ENCODE data around the gene SNED1. TPM values are rescaled to one million over a fixed set of nuclear protein-coding genes. Genes with fewer than 3 reads are reported as not detected.

Gene SNED1
- total RNA-seq, 1 experiment from 2014 or later = 2.8 TPM

DNA sequence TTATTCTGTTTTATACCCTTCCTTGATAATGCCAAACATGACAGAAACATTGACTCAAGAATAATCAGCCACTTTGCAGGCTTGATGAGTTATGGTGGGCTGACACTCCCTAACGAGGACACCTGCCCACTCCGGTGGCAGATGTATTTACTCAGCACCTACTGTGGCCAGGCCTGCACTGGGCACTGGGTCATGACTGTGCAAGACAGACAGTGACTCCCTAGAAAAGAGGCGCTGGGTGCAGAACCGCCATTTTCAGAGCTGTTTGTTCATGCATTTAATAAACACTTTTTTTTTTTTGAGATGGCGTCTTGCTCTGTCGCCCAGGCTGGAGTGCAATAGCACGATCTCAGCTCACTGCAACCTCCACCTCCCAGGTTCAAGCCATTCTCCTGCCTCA, 32.5 kb downstream of the SNED1 start:
- Histone ChIP-seq H3K27me3 (ENCODE audit: insufficient read depth, low read depth) (0 out of 2 replicates have a peak, but pooled peaks cover 4% of the 10 kb centered on the region), H3K9me3 (ENCODE audit: insufficient read depth, low read depth) (peaks cover 11% of the 10 kb centered on the region; the same call in 1 of the 2 replicates), H3K4me2 (no peak overlapping the region), H3K4me1 (replicated peaks; ENCODE audit: insufficient read depth) (no peaks in the 10 kb centered on the region), H3K27ac (no peak overlapping the region), H3F3A (ENCODE audit: insufficient read depth, low read depth) (0 out of 2 replicates have a peak, but pooled peaks cover 5% of the 10 kb centered on the region), H2AFZ (no peak overlapping the region), H3K36me3 (ENCODE audit: low read depth) (no peaks in the 10 kb centered on the region), H4K20me1 (ENCODE audit: insufficient read depth) (no peaks in the 10 kb centered on the region), H3K9me2 (ENCODE audit: insufficient read depth) (no peaks in the 10 kb centered on the region), H3K4me3 (no peak overlapping the region), H3K79me2 (ENCODE audit: low read depth) (no peaks in the 10 kb centered on the region)
- intact Hi-C loops (cut with micrococcal nuclease; ENCODE audit: unreplicated experiment) = no loop called here
- ChIA-PET POLR2A (ENCODE audit: unreplicated experiment) (no interaction called here), CTCF (no interaction called here)
- no TSS peak for BruUV-seq (replicated peaks)
- no peak for DNase-seq
- TF ChIP-seq EZH2 (IDR thresholded peaks at IDR 0.05; ENCODE audit: low read depth) (no peak), CTCF (conservative IDR thresholded peaks at IDR 0.05) (no peak)

GRCh38 chr2:241031436-241032165, 33.2 kb downstream of the SNED1 start:
- POLR2A ChIA-PET (ENCODE audit: unreplicated experiment) = no interaction called here
- H4K20me1 ChIP-seq (ENCODE audit: insufficient read depth) = no peaks in the 10 kb centered on the region
- no peaks in the 10 kb centered on the region for H3K9me2 ChIP-seq (ENCODE audit: insufficient read depth)
- no peak overlapping the region for H3K27ac ChIP-seq
- H2AFZ ChIP-seq = no peak overlapping the region
- no peaks in the 10 kb centered on the region for H3K79me2 ChIP-seq (ENCODE audit: low read depth)
- H3F3A ChIP-seq (ENCODE audit: insufficient read depth, low read depth) = 0 out of 2 replicates have a peak, but pooled peaks cover 5% of the 10 kb centered on the region
- no TSS peak for BruUV-seq (replicated peaks)
- no peak for TF ChIP-seq EZH2 (IDR thresholded peaks at IDR 0.05; ENCODE audit: low read depth)
- no peak for TF ChIP-seq CTCF (conservative IDR thresholded peaks at IDR 0.05)
- H3K4me1 ChIP-seq (replicated peaks; ENCODE audit: insufficient read depth) = peaks cover 3% of the 10 kb centered on the region
- no peak overlapping the region for H3K4me3 ChIP-seq
- 0 out of 2 replicates have a peak, but pooled peaks cover 6% of the 10 kb centered on the region for H3K9me3 ChIP-seq (ENCODE audit: insufficient read depth, low read depth)
- no peaks in the 10 kb centered on the region for H3K36me3 ChIP-seq (ENCODE audit: low read depth)
- H3K4me2 ChIP-seq = no peak overlapping the region
- intact Hi-C loops (cut with micrococcal nuclease; ENCODE audit: unreplicated experiment) = no loop called here
- CTCF ChIA-PET = no interaction called here
- 0 out of 2 replicates have a peak, but pooled peaks cover 4% of the 10 kb centered on the region for H3K27me3 ChIP-seq (ENCODE audit: insufficient read depth, low read depth)
- DNase-seq = no peak

GRCh38 chr2:241033336-241033987, 35.0 kb downstream of the SNED1 start:
- peaks cover 8% of the 10 kb centered on the region for H3K4me1 ChIP-seq (replicated peaks; ENCODE audit: insufficient read depth)
- POLR2A ChIA-PET (ENCODE audit: unreplicated experiment) = no interaction called here
- no peak overlapping the region for H2AFZ ChIP-seq
- no peak for DNase-seq
- TF ChIP-seq CTCF (conservative IDR thresholded peaks at IDR 0.05) = no peak
- no peak for TF ChIP-seq EZH2 (IDR thresholded peaks at IDR 0.05; ENCODE audit: low read depth)
- 0 out of 2 replicates have a peak, but pooled peaks cover 5% of the 10 kb centered on the region for H3F3A ChIP-seq (ENCODE audit: insufficient read depth, low read depth)
- H3K9me2 ChIP-seq (ENCODE audit: insufficient read depth) = no peaks in the 10 kb centered on the region
- no peaks in the 10 kb centered on the region for H4K20me1 ChIP-seq (ENCODE audit: insufficient read depth)
- no peak overlapping the region for H3K27ac ChIP-seq
- H3K9me3 ChIP-seq (ENCODE audit: insufficient read depth, low read depth) = no peaks in the 10 kb centered on the region
- H3K79me2 ChIP-seq (ENCODE audit: low read depth) = no peaks in the 10 kb centered on the region
- H3K4me2 ChIP-seq = no peak overlapping the region
- H3K36me3 ChIP-seq (ENCODE audit: low read depth) = no peaks in the 10 kb centered on the region
- CTCF ChIA-PET = no interaction called here
- H3K4me3 ChIP-seq = no peak overlapping the region
- intact Hi-C loops (cut with micrococcal nuclease; ENCODE audit: unreplicated experiment) = no loop called here
- BruUV-seq (replicated peaks) = no TSS peak
- peaks cover 17% of the 10 kb centered on the region for H3K27me3 ChIP-seq (ENCODE audit: insufficient read depth, low read depth)

All from PC-9 (cell line).